Trophoblast cell (in vitro differentiated cells and primary cell): ENCODE results near the gene FGL2.
A peak's percentile ranks its signal among the peaks of the same experiment; 100 is the strongest.
"Not testable (repeated sequence)": the region's sequence is repeated elsewhere in the genome, so short reads cannot be mapped to it uniquely, and the experiment has no call there.

Experiments
- DNase-seq, 2 donors: peaks; one replicate each; pipeline ENCODE4 v3.0.0-alpha.2; 2016
- H2AFZ ChIP-seq: 2 replicates; pipeline ENCODE4 v1.6.1; 2013; ENCODE audit warnings: low read length, moderate library complexity, mild to moderate bottlenecking; ENCODE audit not compliant: insufficient read depth, poor library complexity
- H2AK5ac ChIP-seq: 2 replicates; pipeline ENCODE4 v1.6.1; 2013; ENCODE audit warnings: mild to moderate bottlenecking, low read length
- H2BK120ac ChIP-seq: 2 replicates; pipeline ENCODE4 v1.6.1; 2013; ENCODE audit warnings: low read length, mild to moderate bottlenecking, moderate library complexity; ENCODE audit not compliant: insufficient read depth, poor library complexity
- H2BK12ac ChIP-seq: 2 replicates; pipeline ENCODE4 v1.6.1; 2013; ENCODE audit warnings: mild to moderate bottlenecking, low read length, moderate library complexity
- H2BK5ac ChIP-seq: 2 replicates; pipeline ENCODE4 v1.6.1; 2013; ENCODE audit warnings: low read length, low read depth, moderate library complexity, mild to moderate bottlenecking; ENCODE audit not compliant: poor library complexity
- H3K14ac ChIP-seq: 2 replicates; pipeline ENCODE4 v1.6.1; 2013; ENCODE audit warnings: mild to moderate bottlenecking, low read length
- H3K18ac ChIP-seq: 2 replicates; pipeline ENCODE4 v1.6.1; 2013; ENCODE audit warnings: mild to moderate bottlenecking, low read length
- H3K23ac ChIP-seq: 2 replicates; pipeline ENCODE4 v1.6.1; 2013; ENCODE audit warnings: low read length
- H3K27ac ChIP-seq: 2 replicates; pipeline ENCODE4 v1.5.1; 2013; ENCODE audit warnings: low read depth, mild to moderate bottlenecking, inconsistent platforms, low read length, moderate library complexity
- H3K27me3 ChIP-seq: 2 replicates; pipeline ENCODE4 v1.6.1; 2013; ENCODE audit warnings: inconsistent platforms, mild to moderate bottlenecking, low read length, moderate library complexity; ENCODE audit not compliant: insufficient read depth
- H3K36me3 ChIP-seq, 2 experiments: 1 replicate in 1 of 2; 2 replicates in 1 of 2; pipeline ENCODE4 v1.6.1; 2013; ENCODE audit warnings: low read length in 2 of 2, mild to moderate bottlenecking in 2 of 2, moderate library complexity in 1 of 2; ENCODE audit not compliant: insufficient read depth in 2 of 2, control insufficient read depth in 1 of 2
- H3K4ac ChIP-seq: 2 replicates; pipeline ENCODE4 v1.6.1; 2013; ENCODE audit warnings: low read depth, mild to moderate bottlenecking, low read length, moderate library complexity
- H3K4me1 ChIP-seq, 2 experiments: 1 replicate in 1 of 2; 2 replicates in 1 of 2; pipeline ENCODE4 v1.6.1; 2013; ENCODE audit warnings: low read length in 2 of 2, mild to moderate bottlenecking in 2 of 2, moderate library complexity in 1 of 2; ENCODE audit not compliant: insufficient read depth in 2 of 2, control insufficient read depth in 1 of 2
- H3K4me2 ChIP-seq: 2 replicates; pipeline ENCODE4 v1.6.1; 2013; ENCODE audit warnings: inconsistent platforms, mild to moderate bottlenecking, low read length, moderate library complexity
- H3K4me3 ChIP-seq: 2 replicates; pipeline ENCODE4 v1.5.1; 2013; ENCODE audit warnings: mild to moderate bottlenecking, low read depth, low read length, inconsistent platforms
- H3K79me1 ChIP-seq: one replicate; pipeline ENCODE4 v1.6.1; 2013; ENCODE audit warnings: low read length
- H3K79me2 ChIP-seq: 2 replicates; pipeline ENCODE4 v1.6.1; 2013; ENCODE audit warnings: low read length, mild to moderate bottlenecking; ENCODE audit not compliant: control insufficient read depth, insufficient read depth, poor library complexity
- H3K9ac ChIP-seq: 2 replicates; pipeline ENCODE4 v1.6.1; 2013; ENCODE audit warnings: mild to moderate bottlenecking, low read length
- H3K9me3 ChIP-seq: 2 replicates; pipeline ENCODE4 v1.6.1; 2013; ENCODE audit warnings: low read depth, mild to moderate bottlenecking, control low read depth, inconsistent platforms, low read length; ENCODE audit not compliant: insufficient read depth
- H4K12ac ChIP-seq: 2 replicates; pipeline ENCODE4 v1.6.1; 2013; ENCODE audit warnings: low read depth, mild to moderate bottlenecking, low read length, moderate library complexity
- H4K8ac ChIP-seq: 2 replicates; pipeline ENCODE4 v1.6.1; 2013; ENCODE audit warnings: low read depth, mild to moderate bottlenecking, low read length, moderate library complexity
- H4K91ac ChIP-seq: one replicate; pipeline ENCODE4 v1.6.1; 2013; ENCODE audit warnings: low read depth, mild to moderate bottlenecking, low read length, moderate library complexity
- WGBS: extraction: QIAGEN DNeasy Blood & Tissue Kit; methylation state at CpG from one replicate; pipeline ENCODE4 v1.1.7; 2013; ENCODE audit warnings: missing lambda C conversion rate; ENCODE audit not compliant: insufficient read length, insufficient coverage; ENCODE audit errors: extremely low coverage; 5-methylcytosine and 5-hydroxymethylcytosine counted together

Gene FGL2

DNA sequence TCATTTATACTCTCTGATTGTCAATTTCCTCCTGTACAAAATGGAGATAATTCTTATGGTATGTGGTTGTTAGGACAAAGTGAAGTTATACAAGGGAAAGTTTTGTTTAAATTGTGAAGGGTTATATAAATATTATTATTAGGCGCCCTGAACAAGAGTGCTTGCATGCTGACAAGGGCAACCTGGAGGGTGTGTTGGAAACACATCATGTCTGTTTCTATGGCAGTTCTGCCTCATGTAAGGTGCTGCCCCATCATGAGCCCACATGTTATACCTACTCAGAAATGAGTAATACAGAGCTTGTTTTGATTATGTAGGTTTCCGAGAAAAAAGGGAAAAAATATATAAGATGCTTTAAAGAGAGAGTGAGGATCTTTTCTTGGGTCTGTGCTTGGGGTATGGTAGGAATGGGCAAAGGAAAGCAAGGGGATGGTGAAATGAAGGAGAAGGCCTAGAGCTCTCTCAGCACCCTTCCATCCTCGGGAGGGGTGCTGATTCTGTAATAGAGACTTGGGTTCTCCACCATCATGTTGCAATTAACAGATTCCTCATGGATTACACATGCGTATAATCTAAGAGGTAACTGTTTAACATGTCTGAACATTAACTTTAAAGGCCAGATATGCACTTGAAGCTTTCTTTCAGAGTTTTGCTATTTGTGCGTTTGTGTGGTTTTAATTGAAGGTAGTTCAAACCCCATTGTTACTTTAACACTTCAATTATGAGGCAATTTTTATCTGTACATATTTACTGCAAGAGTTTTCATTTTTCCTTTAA is 43.8 kb downstream of the FGL2 start:
- not testable (repeated sequence) for H3K36me3 ChIP-seq, H3K4me3 ChIP-seq, H2AK5ac ChIP-seq, H2BK120ac ChIP-seq, H3K18ac ChIP-seq, H3K27me3 ChIP-seq, H3K79me2 ChIP-seq, H3K4me1 ChIP-seq, H3K9me3 ChIP-seq, H4K91ac ChIP-seq, H2BK5ac ChIP-seq, H2BK12ac ChIP-seq, H4K12ac ChIP-seq, H3K23ac ChIP-seq, DNase-seq, H3K4ac ChIP-seq, H3K4me2 ChIP-seq, H3K27ac ChIP-seq, H4K8ac ChIP-seq, H2AFZ ChIP-seq, H3K79me1 ChIP-seq, H3K14ac ChIP-seq, H3K9ac ChIP-seq
- WGBS: no CpG with 5 or more reads among the region's 5 CpGs

DNA sequence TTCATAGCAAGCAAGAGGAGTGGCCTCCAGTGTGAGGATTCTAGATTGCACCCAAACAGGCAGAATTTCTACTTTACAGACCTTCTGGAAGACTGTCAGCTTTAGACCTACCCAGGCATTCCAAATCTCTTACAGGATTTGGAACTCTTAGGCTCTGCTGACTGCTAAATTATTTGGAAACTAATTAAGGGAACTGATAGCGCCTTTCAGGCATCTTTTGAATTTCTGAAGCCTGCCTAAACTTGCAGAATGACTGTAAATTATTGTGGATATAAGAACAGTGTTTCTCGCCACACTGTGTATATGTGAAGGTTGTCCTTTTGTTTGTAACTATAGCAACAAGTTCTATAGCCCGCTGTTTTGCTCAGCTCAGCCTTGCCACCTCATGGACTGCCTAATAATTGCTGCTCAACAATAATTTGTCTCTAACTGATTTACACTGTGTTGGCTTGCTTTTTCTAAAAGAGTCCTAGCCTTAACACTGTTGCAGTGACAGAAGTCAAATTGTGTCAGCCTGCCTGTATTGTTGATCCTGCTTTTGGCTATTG is 44.6 kb downstream of the FGL2 start:
- not testable (repeated sequence) for H3K9ac ChIP-seq, H3K79me1 ChIP-seq, H2BK5ac ChIP-seq, H3K36me3 ChIP-seq, H3K4me2 ChIP-seq, H4K8ac ChIP-seq, H2BK120ac ChIP-seq, H2BK12ac ChIP-seq, H4K12ac ChIP-seq, H3K27me3 ChIP-seq, H3K4me1 ChIP-seq, H4K91ac ChIP-seq, H2AFZ ChIP-seq, H3K23ac ChIP-seq, H3K9me3 ChIP-seq, H3K79me2 ChIP-seq, H3K4ac ChIP-seq, H3K4me3 ChIP-seq, H3K18ac ChIP-seq, H2AK5ac ChIP-seq, H3K14ac ChIP-seq, H3K27ac ChIP-seq
- no CpG with 5 or more reads among the region's 3 CpGs for WGBS
- DNase-seq: peak in 1 of 2 donors; percentile 58

DNA sequence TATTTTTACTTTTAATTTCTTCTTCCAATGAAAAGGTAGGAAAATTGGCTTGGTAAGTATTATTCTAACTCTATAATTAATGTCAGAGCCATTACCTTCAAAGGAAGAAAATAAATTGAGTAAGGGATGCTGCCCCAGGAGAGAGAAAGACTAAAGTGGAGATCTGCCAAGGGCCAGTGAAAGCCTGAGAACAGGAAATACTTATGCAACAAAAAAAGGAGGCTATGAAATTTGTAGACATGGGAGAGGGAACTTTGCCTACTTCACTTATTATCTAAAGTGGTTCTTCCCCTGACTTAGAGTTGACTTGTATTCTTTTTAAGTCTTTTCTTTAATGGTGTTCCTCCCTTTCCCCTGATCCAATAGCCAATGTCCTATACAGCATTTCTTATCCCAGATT is 47.4 kb downstream of the FGL2 start:
- H3K18ac ChIP-seq, H3K9ac ChIP-seq, H3K4me1 ChIP-seq, H3K14ac ChIP-seq, H4K12ac ChIP-seq, H3K27ac ChIP-seq, H4K91ac ChIP-seq, H3K79me1 ChIP-seq, H2BK12ac ChIP-seq, H2BK120ac ChIP-seq, DNase-seq, H3K79me2 ChIP-seq, H3K36me3 ChIP-seq, H3K9me3 ChIP-seq, H4K8ac ChIP-seq, H3K4me2 ChIP-seq, H3K4me3 ChIP-seq, H2BK5ac ChIP-seq, H2AFZ ChIP-seq, H3K4ac ChIP-seq, H3K23ac ChIP-seq, H2AK5ac ChIP-seq, H3K27me3 ChIP-seq: not testable (repeated sequence)
